Measurements from ENCODE around the gene IGSF3. TPM values are rescaled to one million over a fixed set of nuclear protein-coding genes. Genes with fewer than 3 reads are reported as not detected.
"Not testable (repeated sequence)": the region's sequence is repeated elsewhere in the genome, so short reads cannot be mapped to it uniquely, and the experiment has no call there.

IGSF3 gene
- total RNA-seq, 1 experiment from 2014 or later: 4.0 TPM

DNA sequence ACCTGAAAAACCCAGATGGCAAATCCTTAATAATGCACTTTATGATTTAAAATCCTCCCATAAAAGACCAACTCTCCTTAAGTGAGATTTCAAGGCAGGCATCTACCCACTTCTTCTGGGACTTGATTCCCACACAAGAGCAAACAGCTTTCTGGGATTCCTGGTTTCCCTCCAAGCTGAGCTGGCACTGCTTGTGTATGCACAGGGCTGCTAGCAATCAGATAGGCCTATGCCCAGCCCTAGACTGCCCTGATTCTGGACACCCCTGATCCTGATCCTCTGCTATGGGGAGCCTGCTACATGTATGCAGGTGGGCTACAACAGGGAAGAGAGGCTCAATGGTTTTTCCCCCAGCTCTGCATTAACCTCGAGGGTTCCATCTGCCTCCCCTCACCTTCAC lies 60.1 kb downstream of the IGSF3 start:
- H3K27ac ChIP-seq (ENCODE audit: low read depth, low read length, poor library complexity, severe bottlenecking); H3K9me3 ChIP-seq (ENCODE audit: low read depth, low read length, poor library complexity, severe bottlenecking); H3K36me3 ChIP-seq (ENCODE audit: insufficient read depth, low read length, poor library complexity, severe bottlenecking); H3K4me1 ChIP-seq (ENCODE audit: insufficient read depth, low read length, poor library complexity, severe bottlenecking); intact Hi-C loops (cut with micrococcal nuclease; ENCODE audit: unreplicated experiment); H3K27me3 ChIP-seq (replicated peaks; ENCODE audit: insufficient read depth, low read depth, low read length, poor library complexity); DNase-seq (ENCODE audit: low spot score); BruUV-seq (replicated peaks); H3K4me3 ChIP-seq (ENCODE audit: low read depth, low read length, poor library complexity, severe bottlenecking); POLR2A ChIA-PET (ENCODE audit: low non-redundant PET): not testable (repeated sequence)
- CTCF ChIA-PET: interaction anchor here (1.2 kb wide), 1 partner anchor 11 kb away, joined by 3 read pairs; no protein-coding TSS in a partner anchor

DNA sequence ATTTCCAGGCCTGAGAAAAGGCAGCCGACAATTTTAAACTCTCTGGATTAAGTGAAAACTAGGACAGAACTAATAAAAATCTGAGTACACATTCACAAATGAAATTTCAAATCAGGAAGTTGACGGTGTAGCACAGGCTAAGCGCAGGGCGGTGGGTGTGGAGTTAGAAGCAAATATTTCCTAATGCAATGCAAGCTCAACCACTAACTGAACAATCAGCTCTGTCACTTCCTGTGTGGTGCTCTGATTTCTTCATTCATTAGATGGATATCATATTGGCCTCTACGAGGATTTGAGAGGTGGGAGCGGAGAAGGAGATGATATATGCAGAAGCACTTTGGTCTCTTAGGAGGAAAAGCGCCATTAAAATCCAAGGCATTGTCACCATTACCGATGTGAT lies 61.5 kb downstream of the IGSF3 start:
- CTCF ChIA-PET: interaction anchor here (1.2 kb wide), 1 partner anchor 10 kb away, joined by 3 read pairs; no protein-coding TSS in a partner anchor
- not testable (repeated sequence) for BruUV-seq (replicated peaks); H3K9me3 ChIP-seq (ENCODE audit: low read depth, low read length, poor library complexity, severe bottlenecking)

DNA sequence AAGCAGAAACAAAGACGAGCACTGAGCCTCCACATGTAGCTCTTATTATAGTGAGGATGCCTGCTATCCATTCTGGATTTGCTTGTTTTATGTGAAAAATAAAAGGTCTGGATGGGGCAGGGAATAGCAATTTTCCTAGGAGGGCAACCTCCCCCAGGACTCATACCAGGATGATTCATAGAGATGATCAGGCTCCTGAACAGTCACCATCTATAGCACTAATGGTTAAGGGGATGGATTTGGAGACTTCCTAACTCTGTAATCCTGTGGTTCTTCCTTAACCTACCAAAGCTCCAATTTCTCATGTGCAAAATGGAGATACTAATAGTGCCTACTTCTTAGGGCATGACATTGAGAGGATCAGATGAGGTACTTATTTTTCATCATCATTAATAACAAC lies 62.2 kb downstream of the IGSF3 start:
- Histone ChIP-seq H3K27me3 (replicated peaks; ENCODE audit: insufficient read depth, low read depth, low read length, poor library complexity) (no peaks in the 10 kb centered on the region), H3K36me3 (ENCODE audit: insufficient read depth, low read length, poor library complexity, severe bottlenecking) (no peaks in the 10 kb centered on the region), H3K4me1 (ENCODE audit: insufficient read depth, low read length, poor library complexity, severe bottlenecking) (no peaks in the 10 kb centered on the region), H3K4me3 (ENCODE audit: low read depth, low read length, poor library complexity, severe bottlenecking) (no peak overlapping the region), H3K9me3 (ENCODE audit: low read depth, low read length, poor library complexity, severe bottlenecking) (no peaks in the 10 kb centered on the region), H3K27ac (ENCODE audit: low read depth, low read length, poor library complexity, severe bottlenecking) (no peak overlapping the region)
- no peak for DNase-seq (ENCODE audit: low spot score)
- no peak for TF ChIP-seq EZH2 (IDR thresholded peaks at IDR 0.05; ENCODE audit: borderline replicate concordance, low read depth, low read length, poor library complexity, severe bottlenecking)
- TF ChIP-seq, protein P1, sequence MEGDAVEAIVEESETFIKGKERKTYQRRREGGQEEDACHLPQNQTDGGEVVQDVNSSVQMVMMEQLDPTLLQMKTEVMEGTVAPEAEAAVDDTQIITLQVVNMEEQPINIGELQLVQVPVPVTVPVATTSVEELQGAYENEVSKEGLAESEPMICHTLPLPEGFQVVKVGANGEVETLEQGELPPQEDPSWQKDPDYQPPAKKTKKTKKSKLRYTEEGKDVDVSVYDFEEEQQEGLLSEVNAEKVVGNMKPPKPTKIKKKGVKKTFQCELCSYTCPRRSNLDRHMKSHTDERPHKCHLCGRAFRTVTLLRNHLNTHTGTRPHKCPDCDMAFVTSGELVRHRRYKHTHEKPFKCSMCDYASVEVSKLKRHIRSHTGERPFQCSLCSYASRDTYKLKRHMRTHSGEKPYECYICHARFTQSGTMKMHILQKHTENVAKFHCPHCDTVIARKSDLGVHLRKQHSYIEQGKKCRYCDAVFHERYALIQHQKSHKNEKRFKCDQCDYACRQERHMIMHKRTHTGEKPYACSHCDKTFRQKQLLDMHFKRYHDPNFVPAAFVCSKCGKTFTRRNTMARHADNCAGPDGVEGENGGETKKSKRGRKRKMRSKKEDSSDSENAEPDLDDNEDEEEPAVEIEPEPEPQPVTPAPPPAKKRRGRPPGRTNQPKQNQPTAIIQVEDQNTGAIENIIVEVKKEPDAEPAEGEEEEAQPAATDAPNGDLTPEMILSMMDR (conservative IDR thresholded peaks at IDR 0.05; ENCODE audit: low read depth, low read length): no peak
- ChIA-PET CTCF (no interaction called here), POLR2A (ENCODE audit: low non-redundant PET) (no interaction called here)
- intact Hi-C loops (cut with micrococcal nuclease; ENCODE audit: unreplicated experiment): no loop called here
- no TSS peak for BruUV-seq (replicated peaks)

More for the DNA sequence above, 61.5 kb downstream of the IGSF3 start:
- H3K4me1 ChIP-seq (ENCODE audit: insufficient read depth, low read length, poor library complexity, severe bottlenecking); H3K4me3 ChIP-seq (ENCODE audit: low read depth, low read length, poor library complexity, severe bottlenecking); POLR2A ChIA-PET (ENCODE audit: low non-redundant PET); H3K27ac ChIP-seq (ENCODE audit: low read depth, low read length, poor library complexity, severe bottlenecking); H3K27me3 ChIP-seq (replicated peaks; ENCODE audit: insufficient read depth, low read depth, low read length, poor library complexity); H3K36me3 ChIP-seq (ENCODE audit: insufficient read depth, low read length, poor library complexity, severe bottlenecking); intact Hi-C loops (cut with micrococcal nuclease; ENCODE audit: unreplicated experiment); DNase-seq (ENCODE audit: low spot score): not testable (repeated sequence)

DNA sequence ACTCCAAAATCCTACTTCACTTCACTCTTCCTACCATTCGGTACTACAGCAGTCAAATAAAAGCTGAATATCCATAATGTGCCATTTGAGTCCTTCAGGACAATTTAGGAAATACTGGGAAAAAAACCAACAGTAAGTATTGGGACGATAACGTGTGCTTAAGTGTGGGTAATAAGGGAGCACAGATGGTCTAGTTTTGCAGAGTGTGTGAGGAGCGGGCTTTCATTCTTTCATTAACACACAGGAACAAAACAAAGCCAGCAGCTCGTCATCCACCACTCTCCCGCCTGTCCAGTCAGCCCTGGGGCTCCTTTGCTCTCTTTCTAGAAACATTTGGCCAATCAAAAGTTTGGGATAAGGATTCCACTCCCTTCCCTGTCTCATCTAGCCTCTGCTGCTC lies 63.1 kb downstream of the IGSF3 start:
- H3K27me3 ChIP-seq (replicated peaks; ENCODE audit: insufficient read depth, low read depth, low read length, poor library complexity): not testable (repeated sequence)

DNA sequence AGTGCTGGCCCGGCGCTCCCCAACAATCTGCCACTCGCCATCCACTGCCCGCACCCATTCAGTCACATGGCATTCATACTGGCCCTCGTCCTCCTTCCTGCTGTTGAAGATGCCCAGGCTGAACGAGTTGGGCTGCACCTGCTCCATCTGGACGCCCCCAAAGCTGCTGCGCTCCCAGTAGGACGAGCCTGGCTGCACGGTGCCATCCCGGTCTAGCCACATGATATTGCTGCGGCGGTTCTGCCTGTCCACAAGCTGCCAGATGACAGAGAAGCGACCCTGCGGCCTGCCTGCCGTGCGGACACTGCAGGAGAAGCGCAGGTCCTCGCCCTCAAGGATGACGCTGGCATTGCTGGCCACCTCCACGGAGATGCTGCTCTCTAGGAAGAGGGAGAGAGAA lies 63.9 kb downstream of the IGSF3 start:
- H3K4me3 ChIP-seq (ENCODE audit: low read depth, low read length, poor library complexity, severe bottlenecking); DNase-seq (ENCODE audit: low spot score); POLR2A ChIA-PET (ENCODE audit: low non-redundant PET); BruUV-seq (replicated peaks); H3K27me3 ChIP-seq (replicated peaks; ENCODE audit: insufficient read depth, low read depth, low read length, poor library complexity); H3K4me1 ChIP-seq (ENCODE audit: insufficient read depth, low read length, poor library complexity, severe bottlenecking); H3K27ac ChIP-seq (ENCODE audit: low read depth, low read length, poor library complexity, severe bottlenecking); intact Hi-C loops (cut with micrococcal nuclease; ENCODE audit: unreplicated experiment); H3K36me3 ChIP-seq (ENCODE audit: insufficient read depth, low read length, poor library complexity, severe bottlenecking); H3K9me3 ChIP-seq (ENCODE audit: low read depth, low read length, poor library complexity, severe bottlenecking); CTCF ChIA-PET: not testable (repeated sequence)

More for the DNA sequence above, 63.1 kb downstream of the IGSF3 start:
- CTCF ChIA-PET; DNase-seq (ENCODE audit: low spot score); H3K4me1 ChIP-seq (ENCODE audit: insufficient read depth, low read length, poor library complexity, severe bottlenecking); intact Hi-C loops (cut with micrococcal nuclease; ENCODE audit: unreplicated experiment); H3K9me3 ChIP-seq (ENCODE audit: low read depth, low read length, poor library complexity, severe bottlenecking); BruUV-seq (replicated peaks); H3K4me3 ChIP-seq (ENCODE audit: low read depth, low read length, poor library complexity, severe bottlenecking); H3K27ac ChIP-seq (ENCODE audit: low read depth, low read length, poor library complexity, severe bottlenecking); H3K36me3 ChIP-seq (ENCODE audit: insufficient read depth, low read length, poor library complexity, severe bottlenecking); POLR2A ChIA-PET (ENCODE audit: low non-redundant PET): not testable (repeated sequence)

DNA sequence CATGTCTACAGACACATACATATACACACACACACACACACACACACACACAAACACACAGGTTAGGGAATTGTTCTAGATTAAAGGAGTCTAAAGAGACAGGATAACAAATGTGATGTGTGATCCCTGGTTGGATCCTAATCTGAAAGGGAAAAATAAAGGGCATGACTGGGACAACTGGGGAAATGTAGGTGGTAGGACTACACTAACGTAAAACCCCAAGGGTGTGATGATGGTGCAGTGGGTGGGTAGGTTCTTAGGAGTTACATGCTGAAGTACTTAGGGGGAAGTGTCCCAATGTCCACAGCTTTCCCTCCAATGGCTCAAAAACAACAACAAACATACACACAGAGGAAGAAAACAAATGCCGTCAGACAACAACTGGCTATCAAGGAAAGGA lies 68.2 kb downstream of the IGSF3 start:
- not testable (repeated sequence) for H3K4me3 ChIP-seq (ENCODE audit: low read depth, low read length, poor library complexity, severe bottlenecking); DNase-seq (ENCODE audit: low spot score)

DNA sequence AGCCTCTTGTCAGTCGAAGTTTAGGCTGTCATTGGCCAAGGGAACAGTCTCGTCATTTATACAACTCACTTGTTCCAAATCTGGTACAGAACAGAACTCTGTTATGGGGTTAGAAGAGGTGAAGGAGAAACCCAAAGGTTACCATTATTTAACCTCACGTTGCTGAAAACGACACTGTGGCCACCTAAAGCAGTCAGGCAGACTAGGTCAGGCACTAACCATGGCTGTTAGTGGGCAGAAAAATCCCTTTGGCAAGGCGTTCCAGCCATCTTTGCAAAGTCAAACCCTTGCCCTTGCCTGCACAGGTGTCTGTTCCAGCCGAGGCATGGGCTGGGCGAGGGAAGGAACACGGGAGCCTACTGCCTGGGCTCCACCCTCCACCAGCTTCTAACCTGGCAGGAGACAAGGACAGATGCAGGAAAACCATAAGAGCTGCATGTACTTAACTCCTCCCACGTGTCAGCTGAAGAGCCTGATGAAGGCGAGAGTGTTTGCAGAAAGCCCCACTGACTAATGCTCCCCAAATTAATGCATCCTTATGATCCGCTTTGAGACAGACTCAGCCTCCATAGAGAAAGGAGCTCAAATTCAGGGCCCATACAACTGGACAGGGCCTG lies 69.0 kb downstream of the IGSF3 start:
- H3K4me1 ChIP-seq (ENCODE audit: insufficient read depth, low read length, poor library complexity, severe bottlenecking); H3K9me3 ChIP-seq (ENCODE audit: low read depth, low read length, poor library complexity, severe bottlenecking); H3K27ac ChIP-seq (ENCODE audit: low read depth, low read length, poor library complexity, severe bottlenecking); H3K36me3 ChIP-seq (ENCODE audit: insufficient read depth, low read length, poor library complexity, severe bottlenecking); intact Hi-C loops (cut with micrococcal nuclease; ENCODE audit: unreplicated experiment); CTCF ChIA-PET; DNase-seq (ENCODE audit: low spot score); H3K4me3 ChIP-seq (ENCODE audit: low read depth, low read length, poor library complexity, severe bottlenecking); BruUV-seq (replicated peaks); H3K27me3 ChIP-seq (replicated peaks; ENCODE audit: insufficient read depth, low read depth, low read length, poor library complexity); POLR2A ChIA-PET (ENCODE audit: low non-redundant PET): not testable (repeated sequence)

More for the DNA sequence above, 68.2 kb downstream of the IGSF3 start:
- H3K4me1 ChIP-seq (ENCODE audit: insufficient read depth, low read length, poor library complexity, severe bottlenecking); H3K27ac ChIP-seq (ENCODE audit: low read depth, low read length, poor library complexity, severe bottlenecking); BruUV-seq (replicated peaks); intact Hi-C loops (cut with micrococcal nuclease; ENCODE audit: unreplicated experiment); POLR2A ChIA-PET (ENCODE audit: low non-redundant PET); H3K27me3 ChIP-seq (replicated peaks; ENCODE audit: insufficient read depth, low read depth, low read length, poor library complexity); CTCF ChIA-PET; H3K9me3 ChIP-seq (ENCODE audit: low read depth, low read length, poor library complexity, severe bottlenecking); H3K36me3 ChIP-seq (ENCODE audit: insufficient read depth, low read length, poor library complexity, severe bottlenecking): not testable (repeated sequence)

All from A673 (cell line).